NCI-H82 (cell line): Measurements from ENCODE around the gene DGLUCY.
A peak's percentile ranks its signal among the peaks of the same experiment; 100 is the strongest.
"Not testable (repeated sequence)": the region's sequence is repeated elsewhere in the genome, so short reads cannot be mapped to it uniquely, and the experiment has no call there.

ENCODE experiments used
- DNase-seq: peaks from one replicate; lab custom pipeline; 2025; lab: John Stamatoyannopoulos, UW

The DGLUCY gene

DNA sequence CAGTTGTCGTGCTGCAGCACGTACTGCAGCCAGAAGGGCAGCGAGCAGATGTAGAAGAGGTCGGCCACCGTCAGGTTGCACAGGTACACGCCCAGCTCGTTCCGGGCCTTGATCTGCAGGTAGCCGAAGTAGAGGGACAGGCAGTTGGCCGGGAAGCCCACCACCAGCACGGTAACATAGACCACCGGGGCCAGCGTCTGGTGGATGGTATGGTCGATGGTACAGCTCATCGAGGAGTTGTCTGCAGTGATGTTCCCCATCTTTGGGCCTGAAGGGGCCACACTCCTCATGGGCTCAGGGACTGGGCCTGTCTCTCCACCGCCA is 120.9 kb downstream of the DGLUCY start:
- no peak for DNase-seq

- DNase-seq = no peak
Measured at GRCh38 chr14:91235841-91236240, 122.0 kb downstream of the DGLUCY start.

GRCh38 chr14:91237219-91237618 is 123.3 kb downstream of the DGLUCY start:
- no peak for DNase-seq

GRCh38 chr14:91238085-91238484 is 124.2 kb downstream of the DGLUCY start:
- no peak for DNase-seq

- DNase-seq = no peak
Measured at GRCh38 chr14:91238661-91239060, 124.8 kb downstream of the DGLUCY start.

- no peak for DNase-seq
Measured at GRCh38 chr14:91241863-91242262, 128.0 kb downstream of the DGLUCY start.

- DNase-seq = no peak
Measured at GRCh38 chr14:91242635-91243034, 128.8 kb downstream of the DGLUCY start.

GRCh38 chr14:91243074-91243471 is 129.2 kb downstream of the DGLUCY start:
- DNase-seq = no peak

DNA sequence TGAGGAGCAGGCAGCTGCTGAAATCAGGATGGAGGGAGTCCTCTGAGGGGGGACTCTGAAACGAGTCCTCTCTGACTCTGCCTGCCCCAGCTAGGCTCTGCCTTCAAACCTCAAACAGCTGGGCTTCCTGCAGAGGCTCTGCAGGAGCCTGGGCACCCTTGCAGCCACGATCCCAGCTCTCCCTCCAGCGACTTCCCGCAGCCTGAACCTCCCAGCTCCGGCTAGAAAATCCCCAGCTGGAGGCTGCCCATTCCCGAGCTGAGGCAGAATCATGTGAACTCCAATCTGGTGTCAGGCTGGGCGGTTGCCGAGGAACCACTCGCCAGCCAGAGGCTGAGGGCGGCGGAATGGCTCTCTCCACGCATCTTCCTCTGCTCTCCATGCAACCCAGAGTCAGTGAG is 130.6 kb downstream of the DGLUCY start, which contains the start of gene GPR68:
Gene GPR68 (minus strand): TSS at position 204 of the 401 bp plus-strand sequence. CDS start 9,654 bp downstream, outside the sequence.
- peak; percentile 74 for DNase-seq

DNA sequence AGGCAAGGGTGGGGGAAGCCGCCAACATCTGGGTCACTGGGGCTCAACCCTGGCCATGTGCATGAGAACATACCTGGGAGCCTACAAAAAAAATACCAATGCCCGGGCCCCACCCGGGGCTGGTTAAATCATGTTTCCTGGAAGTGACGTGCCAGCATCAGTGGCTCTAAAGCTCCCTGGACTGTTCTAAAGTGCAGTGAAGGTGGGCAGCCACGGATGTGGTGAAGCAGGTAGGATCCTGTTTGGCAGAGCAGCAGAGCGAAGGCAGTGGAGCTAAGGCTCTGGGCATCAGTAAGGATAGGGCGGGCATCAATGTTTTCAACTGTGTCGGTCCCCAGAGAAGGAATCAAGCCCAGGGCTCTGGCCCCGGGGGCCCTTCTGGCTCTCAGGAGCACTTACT is 131.2 kb downstream of the DGLUCY start:
- no peak for DNase-seq

DNA sequence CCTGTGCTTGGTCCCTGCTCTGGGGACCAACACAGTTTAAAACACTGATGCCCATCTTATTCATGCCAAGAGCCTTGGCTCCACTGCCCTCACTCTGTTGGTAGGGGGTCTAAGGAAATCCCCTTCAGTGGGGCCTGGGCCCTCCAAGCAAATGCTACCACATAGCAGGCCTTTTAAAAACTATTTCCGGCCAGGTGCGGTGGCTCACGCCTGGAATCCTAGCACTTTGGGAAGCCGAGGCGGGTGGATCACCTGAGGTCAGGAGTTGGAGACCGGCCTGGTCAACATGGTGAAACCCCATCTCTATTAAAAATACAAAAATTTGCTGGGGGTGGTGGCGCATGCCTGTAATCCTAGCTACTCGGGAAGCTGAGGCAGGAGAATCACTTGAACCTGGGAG is 131.7 kb downstream of the DGLUCY start:
- DNase-seq = not testable (repeated sequence)

DNA sequence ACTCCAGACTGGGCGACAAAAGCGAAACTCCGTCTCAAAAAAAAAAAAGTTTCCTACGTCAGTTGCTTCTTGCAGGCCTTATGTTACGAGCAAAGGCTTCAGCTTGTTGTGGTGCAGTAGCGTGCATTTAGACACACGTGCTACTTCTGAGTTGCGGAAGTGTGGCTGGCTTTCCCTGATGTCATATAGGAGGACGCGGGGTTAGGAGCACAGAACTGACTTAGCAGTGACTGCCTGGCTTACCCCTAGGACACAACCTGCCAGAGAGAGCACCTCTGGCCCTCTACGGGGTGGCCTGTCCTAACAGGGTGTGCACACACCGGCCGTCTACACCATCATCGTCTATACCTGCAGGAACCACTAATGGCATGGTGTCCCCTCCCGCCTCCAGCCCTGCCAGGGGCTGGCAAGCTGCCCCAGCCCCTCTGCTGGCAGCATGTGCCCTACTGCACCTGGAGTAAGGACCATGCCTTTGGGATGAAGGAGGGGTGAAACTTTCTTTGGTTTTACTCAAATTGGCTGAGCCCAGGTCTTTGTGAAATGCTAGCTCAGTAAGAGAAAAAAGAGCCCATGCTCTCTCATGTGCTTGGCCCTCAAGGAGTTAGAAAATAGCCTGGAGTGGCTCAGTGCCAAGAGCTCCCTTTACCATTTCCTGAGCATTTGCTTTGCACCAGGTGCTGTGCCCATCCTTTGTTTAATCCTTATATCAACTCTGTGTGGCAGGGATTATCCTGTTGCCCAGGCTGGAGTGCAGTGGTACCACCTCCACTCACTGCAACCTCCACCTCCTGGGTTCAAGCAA is 132.4 kb downstream of the DGLUCY start:
- DNase-seq = no peak

DNA sequence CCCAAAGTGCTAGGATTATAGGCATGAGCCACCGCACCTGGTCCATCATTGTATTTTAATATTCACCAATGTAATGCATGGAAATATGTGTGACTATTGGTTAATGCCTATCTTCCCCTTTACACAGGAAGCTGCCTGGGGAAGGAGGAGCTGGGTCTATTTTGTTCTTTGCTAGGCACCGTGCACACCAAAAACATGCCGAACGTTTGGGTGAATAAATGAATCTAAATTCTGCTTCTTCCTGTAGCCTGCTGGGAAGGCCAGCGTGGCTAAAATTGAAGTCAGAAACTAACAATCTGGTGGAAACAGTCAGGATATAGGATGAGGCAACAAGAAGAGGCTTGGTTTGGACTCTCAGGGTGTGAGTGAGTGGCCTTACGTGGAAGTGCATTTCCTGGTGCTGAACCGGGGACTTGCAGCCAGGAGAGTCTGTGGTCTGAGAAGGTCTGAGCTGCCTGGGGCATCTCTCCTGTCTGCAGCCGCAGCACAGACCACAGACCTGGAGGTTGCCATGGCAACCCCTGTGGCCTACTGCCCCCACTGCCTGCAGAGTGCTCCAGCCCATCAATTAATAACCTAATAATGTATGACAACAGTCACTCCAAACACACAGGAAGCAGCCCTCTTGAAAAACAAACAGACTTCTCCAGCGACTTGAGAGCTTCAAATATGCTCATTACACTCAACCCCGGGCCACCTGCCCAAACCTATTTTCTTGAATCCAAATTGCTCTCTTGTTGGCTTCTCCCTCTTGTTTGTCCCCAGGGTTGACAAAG is 136.2 kb downstream of the DGLUCY start:
- DNase-seq = peak; percentile 27

DNA sequence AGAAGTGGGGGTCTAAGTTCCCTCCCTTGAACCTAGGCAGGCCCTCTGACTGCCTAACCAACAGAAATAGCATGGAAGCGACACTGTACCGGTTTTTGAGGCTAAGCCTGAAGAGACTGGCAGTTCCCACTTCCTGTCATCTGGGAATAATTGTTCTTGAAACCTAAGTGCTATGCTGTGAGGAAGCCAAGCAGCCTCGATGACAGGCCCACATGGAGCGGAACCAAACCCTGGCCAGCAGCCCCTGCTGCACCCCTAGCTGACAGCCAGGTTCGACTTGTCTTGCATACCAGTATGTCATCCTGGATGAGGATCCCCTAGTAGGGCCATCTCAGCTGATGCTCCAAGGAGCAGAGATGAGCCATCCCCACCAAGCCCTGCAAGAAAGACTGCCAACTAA is 137.0 kb downstream of the DGLUCY start:
- DNase-seq = no peak

DNA sequence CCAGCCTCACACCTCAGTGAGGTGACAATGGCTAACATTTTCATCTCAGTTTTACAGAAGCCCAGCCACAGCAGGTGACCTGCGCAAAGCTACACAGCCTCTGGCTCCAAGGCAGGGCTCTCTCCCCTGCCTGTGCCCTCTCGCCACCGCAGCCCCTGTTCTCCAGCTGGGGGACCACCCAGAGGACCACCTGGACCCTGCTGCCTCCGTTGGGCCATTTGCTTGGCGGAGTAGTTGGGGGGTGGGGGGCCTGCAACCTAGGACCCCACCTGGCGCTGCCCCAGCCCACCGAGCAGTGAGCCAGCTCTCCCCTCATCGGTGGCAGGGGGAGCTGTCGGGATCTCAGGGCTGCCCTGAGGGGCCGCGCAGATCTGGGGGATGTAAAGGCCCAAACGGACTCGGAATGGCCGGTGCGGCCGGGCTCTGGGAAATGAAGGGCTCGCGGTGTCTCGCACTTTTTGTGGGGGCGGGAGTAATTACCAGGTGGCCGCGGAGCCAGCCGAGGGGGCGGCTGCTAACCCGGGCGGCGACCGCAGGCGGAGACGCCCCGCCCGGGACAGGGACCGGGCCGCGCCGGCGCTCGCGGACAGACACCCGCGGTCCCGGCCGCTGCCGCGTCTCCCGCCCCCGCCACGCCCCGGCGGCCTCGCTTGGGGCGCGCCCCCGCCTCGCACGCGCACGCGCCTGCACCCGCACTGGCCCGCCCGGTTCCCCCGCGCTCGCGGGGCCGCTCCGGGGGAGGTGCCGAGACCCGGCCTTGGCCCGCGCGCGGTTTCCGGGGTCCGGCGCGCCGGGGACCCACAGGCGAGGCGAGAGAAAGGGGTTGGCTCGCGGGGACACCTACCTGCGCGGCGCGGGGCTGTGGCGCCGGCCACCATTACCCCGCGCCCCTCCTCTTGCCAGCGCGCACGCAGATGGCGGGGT is 139.3 kb downstream of the DGLUCY start:
- DNase-seq = peak; percentile 41

DNA sequence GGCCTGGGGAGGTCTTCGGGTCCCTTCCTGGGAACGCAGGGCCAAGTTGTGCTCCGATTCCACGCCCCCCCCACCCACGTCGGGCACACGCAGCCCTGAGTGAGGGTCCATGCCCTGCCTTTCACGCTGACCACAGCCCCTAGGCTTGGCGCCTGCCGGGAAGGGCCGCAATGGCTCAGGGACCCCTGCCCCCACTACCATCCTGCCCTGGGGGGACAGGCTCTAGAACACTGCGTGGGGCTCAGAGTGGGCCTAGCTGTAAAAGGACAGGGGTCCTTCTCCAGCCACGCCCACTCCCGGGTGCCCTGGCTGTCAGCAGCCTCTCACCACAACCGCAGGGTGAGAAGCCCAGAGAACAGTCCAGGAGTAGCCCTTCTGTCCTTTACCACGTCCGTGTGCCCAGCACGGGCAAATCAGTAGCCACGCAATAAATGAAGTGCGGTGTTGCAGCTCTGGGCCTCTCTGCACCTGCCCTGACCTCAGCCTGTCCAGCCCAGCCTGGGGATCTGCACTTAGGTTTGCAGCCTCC is 140.0 kb downstream of the DGLUCY start:
- DNase-seq = no peak

DNA sequence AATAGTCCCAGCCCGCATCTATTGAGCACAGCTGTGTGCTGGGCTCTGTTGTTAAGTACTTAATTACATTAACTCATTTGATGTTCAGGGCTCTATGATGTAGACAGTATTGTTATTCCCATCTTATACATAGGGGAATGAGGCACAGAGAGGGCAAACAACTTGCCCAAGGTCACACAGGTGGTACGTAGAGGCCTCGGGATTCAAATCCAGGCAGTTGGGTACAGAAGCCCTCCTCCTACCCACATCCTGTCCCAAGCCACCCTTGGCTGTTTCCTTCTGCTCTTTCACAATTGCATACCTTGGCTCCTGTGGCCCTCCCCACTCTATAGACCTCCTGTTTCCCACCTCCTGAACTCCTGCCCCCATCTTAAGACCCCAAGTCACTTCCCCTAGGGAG is 140.6 kb downstream of the DGLUCY start:
- peak; percentile 80 for DNase-seq

GRCh38 chr14:91255026-91255695 is 141.3 kb downstream of the DGLUCY start:
- peak; percentile 42 for DNase-seq

DNA sequence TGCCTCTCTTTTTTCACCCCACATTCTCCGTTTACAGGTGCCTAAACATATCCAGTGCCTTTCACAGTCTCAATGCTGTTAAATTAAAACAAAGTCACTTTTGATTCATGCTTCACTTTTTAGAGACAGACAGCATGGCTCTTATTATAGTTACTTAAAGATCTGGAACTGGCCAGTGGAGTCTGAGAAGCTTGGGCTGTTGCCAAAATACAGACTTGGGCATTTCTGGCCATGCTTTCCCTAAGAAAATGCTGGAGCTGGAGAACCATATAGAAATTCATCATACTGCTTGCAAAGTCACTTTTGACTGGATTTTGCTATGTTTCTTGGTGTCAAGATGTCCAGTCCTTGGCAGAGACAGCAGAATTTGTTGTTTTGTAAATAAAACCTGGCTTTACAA is 142.8 kb downstream of the DGLUCY start:
- no peak for DNase-seq

DNA sequence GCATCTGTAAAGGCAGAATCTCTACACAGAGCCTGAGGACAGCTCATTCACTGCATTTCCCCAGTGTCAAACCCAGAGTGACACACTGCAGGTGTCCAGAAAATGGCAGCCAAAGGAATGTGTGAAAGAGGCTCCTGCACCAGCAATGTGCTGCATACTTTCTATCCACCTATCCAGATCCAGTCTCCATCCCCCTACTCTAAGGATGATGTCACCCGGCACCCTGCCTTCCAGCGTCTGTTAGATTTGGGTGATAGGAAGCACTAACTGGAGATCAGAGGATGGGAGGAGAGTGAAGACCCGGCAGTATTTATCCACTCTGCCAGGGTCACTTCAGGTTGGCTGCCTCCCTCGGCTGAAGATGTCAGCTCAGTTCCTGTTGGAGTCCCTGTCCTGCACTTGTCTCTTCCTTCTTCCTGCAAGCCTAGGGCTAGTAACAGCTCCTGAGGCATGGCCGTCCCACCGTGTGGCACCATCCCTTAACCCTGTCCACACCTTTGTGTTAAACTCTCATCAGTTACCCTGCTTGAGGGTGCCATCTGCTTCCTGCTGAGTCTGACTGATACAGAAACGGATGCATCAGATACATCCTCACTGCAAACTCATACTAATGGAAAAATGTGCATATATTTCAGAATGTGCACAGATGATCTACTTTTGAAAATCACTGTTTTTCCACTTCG is 143.6 kb downstream of the DGLUCY start:
- DNase-seq = peak; percentile 37
